ENCODE data around the gene RNF220.

- TF ChIP-seq CTCF (IDR thresholded peaks at IDR 0.05) (no peak), POLR2A (IDR thresholded peaks at IDR 0.05) (no peak)
Observed at GRCh38 chr1:44543064-44543744, 138.1 kb downstream of the RNF220 start.
